Smooth muscle cell of the brain vasculature (primary cell): ENCODE measurements around the gene TMIGD1.

Experiments
- DNase-seq: peaks from one replicate; pipeline ENCODE4 v3.0.0-alpha.2; 2012; ENCODE audit warnings: low read depth, low spot score

Gene TMIGD1

GRCh38 chr17:30290696-30291542 is 42.9 kb downstream of the TMIGD1 start:
- no peak for DNase-seq

- no peak for DNase-seq
These were observed 43.8 kb downstream of the TMIGD1 start for GRCh38 chr17:30290077-30290476.

GRCh38 chr17:30279156-30279555 is 54.7 kb downstream of the TMIGD1 start:
- DNase-seq, result no peak

- no peak for DNase-seq
These were observed 55.8 kb downstream of the TMIGD1 start for GRCh38 chr17:30278032-30278431.

- DNase-seq, result no peak
These were observed 57.9 kb downstream of the TMIGD1 start for GRCh38 chr17:30275911-30276310.

GRCh38 chr17:30274887-30275286 is 59.0 kb downstream of the TMIGD1 start:
- DNase-seq, result no peak

- peak; percentile 26 for DNase-seq
These were observed 60.5 kb downstream of the TMIGD1 start for GRCh38 chr17:30273373-30273772.

GRCh38 chr17:30271102-30271501 is 62.8 kb downstream of the TMIGD1 start:
- peak; percentile 96 for DNase-seq

- DNase-seq, result no peak
These were observed 66.2 kb downstream of the TMIGD1 start for GRCh38 chr17:30267625-30268024.
